GM06990 (cell line): ENCODE results near the gene GALNT12.

Experiments
- DNase-seq: peaks from one replicate; pipeline ENCODE4 v3.0.0-alpha.2; 2011; ENCODE audit not compliant: insufficient read length; ENCODE audit errors: extremely low read depth
- H3K27me3 ChIP-seq: replicated peaks from 2 replicates; pipeline ENCODE4 v1.6.0; 2011; ENCODE audit warnings: low read length; ENCODE audit not compliant: control insufficient read depth, insufficient read depth
- H3K36me3 ChIP-seq: 2 replicates; pipeline ENCODE4 v1.5.1; 2011; ENCODE audit warnings: low read length; ENCODE audit not compliant: control insufficient read depth, insufficient read depth
- H3K4me3 ChIP-seq: replicated peaks from 2 replicates; pipeline ENCODE4 v1.5.1; 2011; ENCODE audit warnings: low read depth, mild to moderate bottlenecking, control low read depth, low read length
- CTCF ChIP-seq: IDR thresholded peaks from 2 replicates; pipeline ENCODE4 v1.5.1; 2011; ENCODE audit warnings: low read length, control low read depth, mild to moderate bottlenecking, inconsistent platforms; ENCODE audit not compliant: insufficient read depth, poor library complexity, severe bottlenecking

The GALNT12 gene

GRCh38 chr9:98871558-98872065 lies 64.1 kb downstream of the GALNT12 start:
- Histone ChIP-seq H3K36me3 (no peaks in the 10 kb centered on the region), H3K4me3 (no peak overlapping the region), H3K27me3 (no peaks in the 10 kb centered on the region; the same call in 1 of the 2 replicates)
- no peak for DNase-seq
- TF ChIP-seq CTCF = no peak

- no peak for TF ChIP-seq CTCF
- Histone ChIP-seq H3K36me3 (no peaks in the 10 kb centered on the region), H3K4me3 (no peak overlapping the region), H3K27me3 (no peaks in the 10 kb centered on the region; the same call in 1 of the 2 replicates)
- no peak for DNase-seq
These were observed 66.1 kb downstream of the GALNT12 start for GRCh38 chr9:98873526-98873925.

- H3K27me3 ChIP-seq = no peaks in the 10 kb centered on the region; the same call in 1 of the 2 replicates
- H3K4me3 ChIP-seq = no peak overlapping the region
- no peak for TF ChIP-seq CTCF
- no peaks in the 10 kb centered on the region for H3K36me3 ChIP-seq
- no peak for DNase-seq
These were observed 66.5 kb downstream of the GALNT12 start for GRCh38 chr9:98873951-98874371.

- Histone ChIP-seq H3K36me3 (no peaks in the 10 kb centered on the region), H3K4me3 (no peak overlapping the region), H3K27me3 (peaks cover 3% of the 10 kb centered on the region)
- no peak for TF ChIP-seq CTCF
- no peak for DNase-seq
These were observed 67.3 kb downstream of the GALNT12 start for GRCh38 chr9:98874721-98875255.

DNA sequence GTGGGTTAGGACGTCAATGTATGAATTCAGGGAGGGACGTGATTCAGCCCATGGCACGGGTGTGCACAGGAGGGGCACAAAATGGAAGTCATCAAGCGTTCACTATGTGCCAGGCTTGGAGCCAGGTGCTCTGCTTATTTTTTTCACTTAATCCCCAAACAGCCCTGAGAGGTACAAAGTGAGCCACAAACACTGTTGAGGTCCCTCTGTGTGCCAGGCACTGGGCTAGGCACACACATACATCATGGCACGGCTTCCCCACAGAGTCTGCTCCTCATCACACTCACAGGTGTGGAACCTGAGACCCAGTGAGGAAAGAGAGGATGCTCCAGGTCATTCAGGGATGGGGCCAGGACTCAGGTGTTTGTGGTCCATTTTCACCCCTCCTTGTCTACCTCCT lies 68.1 kb downstream of the GALNT12 start:
- DNase-seq = no peak
- H3K27me3 ChIP-seq = peaks cover 3% of the 10 kb centered on the region
- no peaks in the 10 kb centered on the region for H3K36me3 ChIP-seq
- TF ChIP-seq CTCF = no peak
- no peak overlapping the region for H3K4me3 ChIP-seq

GRCh38 chr9:98877311-98877710 lies 69.8 kb downstream of the GALNT12 start:
- DNase-seq = no peak
- Histone ChIP-seq H3K36me3 (no peaks in the 10 kb centered on the region), H3K27me3 (peaks cover 3% of the 10 kb centered on the region), H3K4me3 (no peak overlapping the region)
- no peak for TF ChIP-seq CTCF
